GM21360 (cell line): ENCODE data around the gene SEPTIN1.

ENCODE experiments used
- ATAC-seq: cut with Tn5 transposase; IDR thresholded peaks from one replicate; pipeline ENCODE4 v1.9.1; 2021; ENCODE audit warnings: mild to moderate bottlenecking, moderate library complexity; ENCODE audit not compliant: unreplicated experiment

The SEPTIN1 gene, protein sequence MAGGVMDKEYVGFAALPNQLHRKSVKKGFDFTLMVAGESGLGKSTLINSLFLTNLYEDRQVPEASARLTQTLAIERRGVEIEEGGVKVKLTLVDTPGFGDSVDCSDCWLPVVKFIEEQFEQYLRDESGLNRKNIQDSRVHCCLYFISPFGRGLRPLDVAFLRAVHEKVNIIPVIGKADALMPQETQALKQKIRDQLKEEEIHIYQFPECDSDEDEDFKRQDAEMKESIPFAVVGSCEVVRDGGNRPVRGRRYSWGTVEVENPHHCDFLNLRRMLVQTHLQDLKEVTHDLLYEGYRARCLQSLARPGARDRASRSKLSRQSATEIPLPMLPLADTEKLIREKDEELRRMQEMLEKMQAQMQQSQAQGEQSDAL

DNA sequence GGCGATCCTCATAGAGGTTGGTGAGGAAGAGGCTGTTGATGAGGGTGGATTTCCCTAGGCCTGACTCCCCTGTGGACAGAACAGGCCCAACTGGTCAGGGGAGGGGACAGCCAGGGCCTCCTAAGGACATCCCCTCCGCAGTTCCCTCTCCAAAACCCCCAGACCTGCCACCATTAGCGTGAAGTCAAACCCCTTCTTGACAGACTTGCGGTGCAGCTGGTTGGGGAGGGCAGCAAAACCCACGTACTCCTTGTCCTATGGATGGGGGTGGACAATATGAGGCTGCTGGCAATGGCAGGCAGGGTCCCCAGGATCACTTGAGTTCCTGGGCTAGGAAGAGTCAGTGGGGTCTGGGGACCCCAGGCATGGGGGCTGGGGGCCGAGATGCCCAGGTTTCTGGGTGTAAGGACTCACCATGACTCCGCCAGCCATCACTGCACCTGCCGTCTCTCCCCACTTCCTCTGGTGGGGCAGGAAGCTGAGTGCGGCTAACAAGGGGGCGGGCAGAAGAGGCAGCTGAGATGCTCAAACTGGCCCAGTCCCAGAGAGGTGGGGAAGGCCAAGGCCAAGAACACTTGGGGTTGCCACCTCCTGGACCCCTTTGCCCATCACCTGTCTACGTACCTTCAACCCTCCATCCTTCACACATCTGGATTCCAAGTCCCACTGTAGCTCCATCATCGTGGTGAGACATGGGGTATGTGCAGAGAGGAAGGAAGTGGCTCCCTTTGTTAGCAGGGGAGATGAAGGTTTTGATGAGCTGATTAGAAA, at the start of gene SEPTIN1:
Gene SEPTIN1 (minus strand): TSS at position 451 of the 771 bp plus-strand sequence. CDS start 19 bp downstream, at position 432.
- no peak for ATAC-seq

DNA sequence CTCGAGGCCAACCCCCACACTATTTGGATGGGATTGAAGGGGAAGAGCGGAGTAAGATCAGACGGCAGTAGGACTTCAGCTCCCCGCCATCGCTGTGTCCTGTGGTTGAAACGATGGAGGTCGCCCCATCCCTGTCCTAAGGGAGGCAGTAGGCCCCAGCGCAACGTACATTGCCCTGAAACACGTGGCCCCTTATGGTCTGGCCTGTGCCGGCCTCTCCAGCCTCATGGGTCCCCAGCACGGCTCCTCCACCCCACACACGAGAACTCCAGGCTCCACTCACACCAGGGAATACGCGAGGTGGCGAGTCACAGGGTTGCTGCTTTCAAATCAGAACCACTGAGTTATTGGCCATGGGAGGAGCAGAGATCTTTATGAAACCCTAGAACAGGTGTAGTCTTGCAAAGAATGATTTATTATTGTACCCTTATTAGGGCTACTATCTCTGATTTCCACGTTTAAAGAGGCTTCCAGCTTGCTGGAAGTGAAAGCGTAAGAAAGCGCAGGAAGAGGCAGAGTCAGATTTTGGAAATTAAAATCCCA, 48.1 kb upstream of the SEPTIN1 start:
- peak; percentile 5 for ATAC-seq

DNA sequence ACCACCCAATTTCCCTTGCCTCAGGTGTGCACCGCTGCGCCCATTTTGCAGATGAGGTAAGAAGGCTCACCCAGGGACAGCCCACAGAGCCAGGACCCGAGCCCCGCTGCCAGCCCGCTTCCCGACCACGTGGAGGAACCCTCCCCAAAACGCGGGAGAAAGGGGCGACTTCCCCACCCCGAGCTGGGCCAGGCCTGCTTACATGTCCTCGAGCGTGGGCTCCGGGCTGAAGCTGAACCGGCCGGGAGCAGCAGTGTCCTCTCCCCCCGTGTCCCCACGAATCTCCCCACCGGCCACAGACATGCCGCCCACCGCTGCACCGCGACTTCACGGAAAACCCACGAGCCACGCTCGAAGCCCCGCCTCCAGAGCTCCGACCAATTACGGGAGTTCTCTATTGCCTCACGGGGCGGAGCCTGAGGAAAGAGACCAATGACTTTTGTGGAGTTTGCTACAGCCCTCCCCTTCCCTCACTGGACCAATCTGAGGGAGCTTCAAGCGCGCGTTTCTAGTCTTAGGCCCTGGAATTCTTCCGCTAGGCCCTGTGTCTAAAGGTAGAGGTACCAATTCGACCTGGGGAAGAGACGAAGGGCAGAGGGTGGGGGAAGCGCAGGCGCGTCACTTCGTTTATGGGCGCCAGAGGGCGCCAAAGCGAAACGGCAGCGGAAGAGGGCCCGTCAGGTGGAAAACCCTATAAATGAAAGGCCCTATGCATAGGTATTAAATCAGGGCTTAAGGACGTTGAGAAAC, 47.5 kb upstream of the SEPTIN1 start, which contains the start of gene DCTPP1:
Gene DCTPP1 (minus strand): TSS at position 353 of the 750 bp plus-strand sequence. CDS start 50 bp downstream, at position 303.
- peak; percentile 96 for ATAC-seq

DNA sequence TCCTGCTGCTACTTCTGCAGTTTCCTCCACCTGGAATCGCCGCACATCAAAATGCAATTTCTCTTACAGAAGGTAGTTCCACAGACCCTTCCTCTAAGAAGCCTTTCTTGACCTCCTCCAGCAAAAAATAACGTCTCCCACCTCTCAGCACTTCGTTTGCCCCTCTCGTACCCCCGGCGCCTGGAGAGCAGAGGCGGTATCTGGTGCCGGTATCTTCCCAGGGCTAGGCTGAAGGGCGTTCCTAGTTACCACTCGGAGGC, 47.0 kb upstream of the SEPTIN1 start:
- no peak for ATAC-seq

DNA sequence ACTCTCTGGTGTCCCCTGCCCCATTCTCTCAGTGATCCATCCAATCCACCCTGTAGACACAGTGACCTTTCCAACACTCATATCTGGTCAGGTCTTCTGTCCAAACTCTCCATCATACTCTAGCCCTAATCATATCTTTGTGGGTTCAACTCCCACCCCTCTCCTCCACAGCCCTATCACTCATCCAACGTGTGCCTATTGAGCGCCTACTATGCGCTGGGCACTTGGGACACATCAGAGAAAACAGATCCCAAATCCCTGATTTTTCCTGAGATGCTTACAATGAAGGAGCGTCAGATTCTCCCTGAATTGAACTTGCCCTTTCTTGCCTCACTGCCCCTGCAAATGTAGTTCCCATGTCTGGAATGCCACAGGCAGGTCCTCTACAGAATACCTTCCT, 45.7 kb upstream of the SEPTIN1 start:
- no peak for ATAC-seq

DNA sequence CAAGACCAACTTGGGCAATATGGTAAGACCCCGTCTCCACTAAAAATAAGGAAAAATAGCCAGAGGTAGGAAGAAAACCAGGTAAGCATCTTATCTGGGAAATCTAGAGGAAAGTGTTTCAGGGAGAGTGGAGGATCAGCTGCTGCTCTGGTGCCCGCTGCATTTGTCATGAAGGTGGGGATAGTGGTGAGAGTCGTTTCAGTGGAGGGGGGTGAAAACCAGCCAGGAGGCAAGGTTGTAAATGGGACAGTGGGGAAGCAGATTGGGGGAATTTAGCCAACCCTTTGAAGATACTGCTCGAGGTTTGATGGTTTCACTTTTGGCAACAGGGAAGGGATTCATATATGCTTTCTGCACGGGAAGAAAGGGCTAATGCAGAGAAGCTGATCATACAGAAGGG, 38.6 kb upstream of the SEPTIN1 start:
- ATAC-seq, result no peak

DNA sequence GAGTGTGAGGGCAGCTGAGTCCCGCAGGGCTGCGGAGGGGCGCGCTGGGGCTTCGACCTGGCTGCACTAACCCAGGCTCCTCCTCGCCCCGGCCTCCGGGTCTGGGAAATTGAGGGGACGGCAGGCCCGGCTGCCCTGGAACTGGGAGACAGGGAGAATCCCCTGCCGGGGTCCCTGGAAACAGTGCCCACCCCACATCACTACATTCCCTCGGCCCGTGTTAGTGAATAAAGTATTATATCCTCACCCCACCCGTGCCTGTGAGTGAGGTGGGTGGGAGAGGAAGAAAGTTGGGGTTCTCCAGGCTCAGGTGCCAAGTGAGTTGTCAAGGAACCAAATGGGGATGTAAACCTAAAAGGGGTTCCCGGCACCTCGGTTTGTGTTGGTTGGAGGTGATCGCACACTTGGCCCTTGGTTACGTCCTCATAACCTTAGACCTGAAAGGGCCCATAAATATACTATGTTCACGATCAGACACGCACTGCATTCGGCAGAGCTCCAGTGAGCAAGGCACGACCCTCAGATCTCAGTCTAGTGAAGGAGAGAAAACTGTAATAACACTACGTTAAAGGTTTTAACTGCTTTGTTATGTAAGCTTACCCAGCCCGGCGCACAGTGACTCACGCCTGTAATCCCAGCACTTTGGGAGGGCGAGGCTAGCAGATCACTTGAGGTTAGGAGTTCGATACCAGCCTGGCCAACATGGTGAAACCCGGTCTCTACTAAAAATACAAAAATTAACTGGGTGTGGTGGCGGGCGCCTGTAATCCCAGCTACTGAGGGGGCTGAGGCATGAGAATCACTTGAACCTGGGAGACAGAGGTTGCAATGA, 36.2 kb upstream of the SEPTIN1 start:
- ATAC-seq, result no peak

DNA sequence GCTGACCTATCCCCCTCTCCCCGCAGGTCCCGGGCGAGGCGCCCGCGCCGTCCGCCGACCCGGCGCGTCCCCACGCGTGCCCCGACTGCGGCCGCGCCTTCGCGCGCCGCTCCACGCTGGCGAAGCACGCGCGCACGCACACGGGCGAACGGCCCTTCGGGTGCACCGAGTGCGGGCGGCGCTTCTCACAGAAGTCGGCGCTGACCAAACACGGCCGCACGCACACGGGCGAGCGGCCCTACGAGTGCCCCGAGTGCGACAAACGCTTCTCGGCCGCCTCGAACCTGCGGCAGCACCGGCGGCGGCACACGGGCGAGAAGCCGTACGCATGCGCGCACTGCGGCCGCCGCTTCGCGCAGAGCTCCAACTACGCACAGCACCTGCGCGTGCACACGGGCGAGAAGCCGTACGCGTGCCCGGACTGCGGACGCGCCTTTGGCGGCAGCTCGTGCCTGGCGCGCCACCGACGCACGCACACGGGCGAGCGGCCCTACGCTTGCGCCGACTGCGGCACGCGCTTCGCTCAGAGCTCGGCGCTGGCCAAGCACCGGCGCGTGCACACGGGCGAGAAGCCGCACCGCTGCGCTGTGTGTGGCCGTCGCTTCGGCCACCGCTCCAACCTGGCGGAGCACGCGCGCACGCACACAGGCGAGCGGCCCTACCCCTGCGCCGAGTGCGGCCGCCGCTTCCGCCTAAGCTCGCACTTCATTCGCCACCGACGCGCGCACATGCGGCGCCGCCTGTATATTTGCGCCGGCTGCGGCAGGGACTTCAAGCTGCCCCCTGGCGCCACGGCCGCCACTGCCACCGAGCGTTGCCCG, 35.4 kb upstream of the SEPTIN1 start:
- peak; percentile 80 for ATAC-seq

DNA sequence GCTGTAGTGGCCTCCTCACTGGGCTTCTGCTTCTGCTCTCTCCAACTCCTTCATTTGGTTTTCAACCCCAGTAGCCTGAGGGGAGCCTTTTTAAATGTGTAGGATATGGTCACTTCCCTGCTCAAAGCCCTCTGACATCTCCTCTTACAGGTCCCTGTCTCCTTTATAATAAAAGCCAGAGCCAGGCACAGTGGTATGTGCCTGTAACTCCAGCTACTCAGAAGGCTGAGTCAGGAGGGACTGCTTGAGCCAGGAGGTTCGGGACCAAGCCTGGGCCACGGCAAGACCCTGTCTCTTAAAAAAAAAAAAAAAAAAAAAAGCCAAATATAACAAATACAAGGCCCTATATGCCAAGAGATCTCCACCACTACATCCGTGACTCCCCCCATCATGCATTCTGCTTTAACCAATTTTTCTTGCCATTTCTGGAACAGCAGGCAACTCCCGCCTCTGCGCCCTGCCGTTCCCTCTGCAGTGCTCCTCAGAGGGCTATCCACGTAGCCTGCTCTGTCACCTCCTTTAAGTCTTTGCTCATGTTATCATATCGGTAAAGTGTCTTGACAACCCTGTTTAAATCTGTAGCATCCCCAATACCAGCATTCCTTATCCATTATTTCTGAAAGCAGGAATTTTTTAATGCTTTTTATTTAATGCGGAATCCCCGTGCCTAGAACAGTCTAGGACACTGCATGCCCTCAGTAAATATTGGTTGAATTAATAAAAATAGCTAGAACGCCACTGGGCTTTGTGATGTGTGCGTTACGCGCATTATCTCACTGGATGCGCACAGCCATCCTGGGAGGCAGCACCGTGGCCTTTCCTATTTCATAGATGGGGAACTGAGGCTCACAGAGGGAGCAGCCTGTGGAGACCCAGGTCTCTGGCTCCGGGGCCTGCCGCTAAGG, 34.5 kb upstream of the SEPTIN1 start:
- no peak for ATAC-seq

DNA sequence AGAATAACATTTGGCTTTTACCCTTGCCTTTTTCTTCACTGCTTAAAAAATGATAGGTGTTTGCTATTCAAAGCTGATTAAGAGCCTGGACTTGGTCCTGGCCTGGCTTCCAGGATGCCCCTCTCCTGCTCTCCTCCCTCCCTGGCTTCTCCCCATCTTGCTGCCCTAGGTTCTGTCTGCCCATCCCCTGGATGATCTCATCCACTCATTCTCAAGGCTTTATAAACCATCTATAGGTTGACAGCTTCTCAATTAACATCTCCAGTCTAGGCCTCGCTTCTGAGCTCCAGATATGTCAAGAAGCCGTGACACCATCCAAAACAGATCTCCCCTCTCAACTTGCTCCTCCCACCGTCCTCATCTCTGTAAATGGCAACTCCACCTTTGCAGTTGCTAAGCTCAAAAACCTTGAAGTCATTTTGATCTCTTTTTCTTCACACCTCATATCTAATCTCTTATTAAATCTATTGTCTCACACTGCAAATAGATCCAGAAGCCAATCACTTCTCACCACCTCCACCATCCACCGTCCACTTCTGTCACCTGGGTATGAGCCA, 33.8 kb upstream of the SEPTIN1 start:
- no peak for ATAC-seq

DNA sequence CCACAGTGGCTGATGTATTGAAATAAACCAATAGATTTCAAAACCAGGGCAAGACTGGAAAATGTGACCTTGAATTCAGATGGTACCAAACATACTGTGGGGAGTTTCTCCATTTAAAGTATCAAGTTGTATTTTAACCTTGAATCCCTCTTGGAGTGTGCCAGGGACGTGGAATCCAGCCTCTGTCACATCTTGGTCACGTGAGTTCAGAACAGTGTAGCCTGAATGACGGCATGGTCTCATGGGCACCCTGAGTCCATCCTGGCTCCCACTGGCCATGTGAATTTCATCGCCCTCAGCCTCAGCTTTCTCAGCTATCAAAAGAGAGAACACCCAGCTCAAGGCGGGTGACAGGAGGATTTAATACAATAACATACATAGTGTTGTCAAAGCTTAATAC, 31.8 kb upstream of the SEPTIN1 start:
- no peak for ATAC-seq

DNA sequence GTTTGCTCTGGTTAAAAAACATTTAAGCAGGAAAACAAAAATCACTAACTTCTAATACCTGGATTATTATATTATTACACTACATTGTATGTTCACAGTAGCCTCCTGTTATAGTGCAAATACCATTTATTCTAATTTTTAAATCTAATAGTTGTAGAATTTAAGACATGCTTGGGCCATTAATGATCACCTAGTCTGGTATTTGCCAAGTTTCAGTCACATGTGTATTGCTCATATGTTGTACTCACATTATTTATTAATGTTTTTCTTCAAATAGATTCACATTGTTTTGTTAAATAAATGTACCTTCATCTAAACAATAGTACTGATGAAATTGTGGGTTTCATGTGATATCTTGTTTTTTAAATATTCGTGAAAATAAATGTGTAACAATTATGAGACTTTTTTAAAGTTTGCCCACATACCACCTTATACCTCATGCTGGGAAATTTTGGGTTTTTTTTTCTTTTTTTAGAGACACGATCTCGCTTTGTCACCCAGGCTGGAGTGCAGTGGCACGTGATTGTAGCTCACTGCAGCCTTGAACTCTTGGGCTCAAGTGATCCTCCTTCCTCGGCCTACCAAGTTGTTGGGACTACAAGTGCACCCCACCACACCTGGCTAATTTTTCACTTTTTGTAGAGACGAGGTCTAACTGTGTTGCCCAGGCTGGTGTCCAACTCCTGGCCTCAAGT, 30.9 kb upstream of the SEPTIN1 start:
- no peak for ATAC-seq

DNA sequence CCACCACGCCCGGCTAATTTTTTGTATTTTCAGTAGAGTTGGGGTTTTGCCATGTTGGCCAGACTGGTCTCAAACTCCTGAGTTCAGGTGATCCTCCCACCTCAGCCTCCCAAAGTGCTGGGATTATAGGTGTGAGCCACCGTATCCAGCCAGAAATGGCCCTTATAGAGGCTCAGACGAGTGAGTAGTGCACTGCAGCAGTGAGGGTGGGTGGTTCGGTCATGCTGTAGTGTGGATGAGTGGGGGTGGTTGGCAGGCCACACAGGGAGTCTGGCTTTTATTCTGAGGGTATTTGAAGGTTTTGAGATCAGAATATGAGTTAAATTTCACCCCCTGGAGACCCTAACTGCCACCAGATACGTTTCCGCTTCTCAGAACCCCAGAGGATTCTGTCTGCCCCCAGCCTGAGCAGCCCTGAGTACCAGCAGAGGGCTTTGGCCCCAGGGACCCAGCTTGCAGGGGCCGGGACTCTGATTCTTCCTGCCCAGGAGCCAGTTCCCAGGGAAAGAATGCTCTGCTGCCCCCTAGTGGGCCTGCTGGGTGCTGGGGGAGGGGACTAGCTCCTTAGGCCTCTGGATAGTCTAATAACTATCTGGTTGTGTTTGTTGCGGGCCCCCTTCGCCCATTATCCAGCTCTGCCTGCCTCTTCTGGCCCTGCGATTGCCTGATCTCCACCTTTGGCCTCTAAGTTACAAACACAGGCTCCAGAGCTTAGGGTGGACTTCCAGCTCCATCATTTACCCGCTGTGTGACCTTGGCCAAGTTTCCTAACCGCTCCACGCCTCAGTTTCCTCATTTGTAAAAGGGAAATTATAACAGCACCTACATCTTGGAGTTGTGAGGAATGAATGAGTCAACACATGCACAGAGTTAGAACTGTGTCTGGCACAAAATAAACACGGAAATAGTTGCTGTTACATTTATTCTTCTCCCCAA, 27.0 kb upstream of the SEPTIN1 start:
- no peak for ATAC-seq

DNA sequence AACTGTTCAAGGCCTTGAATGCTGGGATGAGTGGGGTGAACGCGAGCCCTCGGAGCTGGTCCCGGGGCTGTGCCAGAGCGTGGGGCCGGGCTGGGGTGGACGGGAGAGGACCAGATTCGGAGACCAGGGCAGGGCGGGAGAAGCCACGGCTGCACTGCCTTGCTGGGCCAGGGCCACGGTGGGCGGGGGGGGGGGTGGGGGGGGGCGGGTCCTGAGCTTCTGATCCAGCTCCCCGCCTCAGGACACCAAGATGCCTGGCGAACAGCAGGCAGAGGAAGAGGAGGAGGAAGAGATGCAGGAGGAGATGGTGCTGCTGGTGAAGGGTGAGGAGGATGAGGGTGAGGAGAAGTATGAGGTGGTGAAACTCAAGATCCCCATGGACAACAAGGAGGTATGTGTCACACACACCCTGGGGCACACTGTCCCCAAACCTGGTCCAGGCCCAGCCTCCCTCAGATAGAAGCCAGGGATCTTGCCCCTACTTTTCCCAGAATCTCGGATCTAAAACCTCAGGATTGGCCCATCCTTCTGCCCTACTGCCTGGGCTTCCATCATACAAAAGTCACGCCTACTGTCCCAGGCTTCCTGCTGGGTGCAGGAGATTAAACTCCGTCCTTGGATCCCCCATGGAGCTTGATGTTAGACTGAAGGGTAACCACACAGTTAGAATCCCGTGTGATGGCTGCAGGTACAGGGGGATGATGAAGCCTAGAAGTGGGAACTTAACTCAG, 25.6 kb upstream of the SEPTIN1 start:
- ATAC-seq, result no peak

DNA sequence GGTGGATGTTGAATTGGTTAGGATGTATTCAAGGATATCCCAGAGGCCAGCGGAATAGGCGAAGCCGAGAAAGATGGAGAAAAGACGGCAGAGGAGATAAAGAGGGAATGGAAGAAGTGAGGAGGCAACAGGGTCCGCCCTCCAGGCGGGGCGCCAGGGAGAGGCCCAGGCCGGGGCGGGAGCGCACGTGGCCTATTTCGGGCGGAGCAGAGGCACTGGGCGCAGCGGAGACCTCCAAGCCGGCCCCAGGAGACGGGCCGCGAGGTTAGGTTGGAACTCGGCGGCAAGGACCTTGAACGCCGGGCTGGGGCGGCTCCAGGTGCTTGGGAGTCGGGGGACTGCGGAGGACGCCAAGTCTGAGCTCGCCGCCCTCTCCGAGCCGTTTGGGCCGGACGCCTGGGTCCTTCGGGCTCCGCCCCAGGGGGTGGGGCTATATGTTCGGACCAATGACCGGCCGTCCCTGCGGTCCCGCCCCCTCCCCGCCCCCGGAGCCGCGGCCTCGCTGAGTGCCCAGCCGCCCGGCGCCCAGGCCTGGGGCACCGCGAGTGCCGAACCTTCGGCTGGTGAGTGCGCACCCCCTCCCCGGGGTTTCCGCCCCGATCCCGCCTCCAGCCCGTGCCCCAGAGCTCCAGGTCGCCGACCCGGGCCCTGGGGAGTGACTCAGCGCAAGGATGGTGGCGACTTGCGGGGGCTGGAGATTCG, 24.9 kb upstream of the SEPTIN1 start, which contains the start of gene ZNF771:
Gene ZNF771 (plus strand): TSS at position 505 of the 702 bp plus-strand sequence. CDS start 448 bp downstream, outside the sequence.
- peak; percentile 71 for ATAC-seq
